ENCODE results near the gene NTN5. TPM values are rescaled to one million over a fixed set of nuclear protein-coding genes. Genes with fewer than 3 reads are reported as not detected.

Gene NTN5
- total and polyA plus RNA-seq, 2 of the 4 experiments (the other 2 are of a cell fraction), result 0.19 TPM; not detected in 1

DNA sequence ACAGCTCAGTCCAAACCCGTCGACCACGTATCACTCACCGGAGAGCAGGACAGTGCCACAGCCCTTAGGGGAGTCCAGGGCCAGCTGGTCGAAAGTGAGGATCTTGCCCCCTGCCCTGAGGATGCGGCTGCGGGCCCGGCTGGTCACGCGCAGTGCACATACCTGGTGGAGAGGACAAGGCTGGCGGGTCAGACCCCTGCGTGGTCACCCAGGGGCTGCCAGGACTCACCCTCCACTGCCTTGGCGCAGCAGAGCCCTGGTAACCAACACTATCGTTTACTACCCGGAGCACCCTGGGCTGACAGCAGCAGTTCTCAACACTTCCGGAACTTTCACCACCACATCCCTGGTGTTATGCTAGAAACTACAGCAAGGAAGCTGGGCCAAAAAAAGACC, 56.8 kb downstream of the NTN5 start (continued):
- TF ChIP-seq FOS (IDR thresholded peaks at IDR 0.05; ENCODE audit: low read depth, low read length) (no peak), BHLHE40 (IDR thresholded peaks at IDR 0.05; ENCODE audit: low read depth, low read length) (no peak), MAFK (IDR thresholded peaks at IDR 0.05; ENCODE audit: low read depth, low read length) (no peak), RCOR1 (IDR thresholded peaks at IDR 0.05; ENCODE audit: insufficient replicate concordance, low read length) (no peak), CEBPB (IDR thresholded peaks at IDR 0.05; ENCODE audit: low read depth, low read length) (no peak), CHD1 (IDR thresholded peaks at IDR 0.05; ENCODE audit: low read depth, low read length) (no peak), MXI1 (IDR thresholded peaks at IDR 0.05; ENCODE audit: borderline replicate concordance, low read depth, low read length) (no peak)

Data from IMR-90 (cell line).